Measurements from ENCODE around the gene MUSTN1. TPM values are rescaled to one million over a fixed set of nuclear protein-coding genes. Genes with fewer than 3 reads are reported as not detected.

The MUSTN1 gene
- total and polyA plus RNA-seq, 2 of the 13 experiments (the other 11 are each of a cell fraction or from before 2014, with no cell fraction given), result 0.84 to 1.4 TPM

GRCh38 chr3:52845691-52846431, 11.0 kb upstream of the MUSTN1 start (continued):
- TF ChIP-seq ZNF577 (CRISPR knock-in tag; IDR thresholded peaks at IDR 0.05; ENCODE audit: borderline replicate concordance, low read depth) (no peak), SP5 (CRISPR knock-in tag; IDR thresholded peaks at IDR 0.05; ENCODE audit: borderline replicate concordance, low read depth) (no peak), FOSL1 (CRISPR knock-in tag; IDR thresholded peaks at IDR 0.05; ENCODE audit: borderline replicate concordance) (no peak), ZNF350 (CRISPR knock-in tag; IDR thresholded peaks at IDR 0.05; ENCODE audit: borderline replicate concordance, low read depth) (0 out of 2 replicates have a peak, but pooled peaks have one; percentile 4), PAWR (CRISPR knock-in tag; IDR thresholded peaks at IDR 0.05; ENCODE audit: borderline replicate concordance) (no peak), ZNF20 (CRISPR knock-in tag; IDR thresholded peaks at IDR 0.05) (no peak), RFX5 (IDR thresholded peaks at IDR 0.05; ENCODE audit: low read depth, low read length) (no peak), ERF (CRISPR knock-in tag; IDR thresholded peaks at IDR 0.05) (no peak), SOX5 (CRISPR knock-in tag; IDR thresholded peaks at IDR 0.05; ENCODE audit: borderline replicate concordance) (no peak), ZNF597 (CRISPR knock-in tag; IDR thresholded peaks at IDR 0.05) (no peak), SRSF4 (IDR thresholded peaks at IDR 0.05; ENCODE audit: low read depth, low read length, poor library complexity, severe bottlenecking) (no peak), ZNF891 (CRISPR knock-in tag; IDR thresholded peaks at IDR 0.05) (no peak)
- TF ChIP-seq, protein P1, sequence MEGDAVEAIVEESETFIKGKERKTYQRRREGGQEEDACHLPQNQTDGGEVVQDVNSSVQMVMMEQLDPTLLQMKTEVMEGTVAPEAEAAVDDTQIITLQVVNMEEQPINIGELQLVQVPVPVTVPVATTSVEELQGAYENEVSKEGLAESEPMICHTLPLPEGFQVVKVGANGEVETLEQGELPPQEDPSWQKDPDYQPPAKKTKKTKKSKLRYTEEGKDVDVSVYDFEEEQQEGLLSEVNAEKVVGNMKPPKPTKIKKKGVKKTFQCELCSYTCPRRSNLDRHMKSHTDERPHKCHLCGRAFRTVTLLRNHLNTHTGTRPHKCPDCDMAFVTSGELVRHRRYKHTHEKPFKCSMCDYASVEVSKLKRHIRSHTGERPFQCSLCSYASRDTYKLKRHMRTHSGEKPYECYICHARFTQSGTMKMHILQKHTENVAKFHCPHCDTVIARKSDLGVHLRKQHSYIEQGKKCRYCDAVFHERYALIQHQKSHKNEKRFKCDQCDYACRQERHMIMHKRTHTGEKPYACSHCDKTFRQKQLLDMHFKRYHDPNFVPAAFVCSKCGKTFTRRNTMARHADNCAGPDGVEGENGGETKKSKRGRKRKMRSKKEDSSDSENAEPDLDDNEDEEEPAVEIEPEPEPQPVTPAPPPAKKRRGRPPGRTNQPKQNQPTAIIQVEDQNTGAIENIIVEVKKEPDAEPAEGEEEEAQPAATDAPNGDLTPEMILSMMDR (CRISPR knock-in tag; IDR thresholded peaks at IDR 0.05), result peak; percentile 33; the same call in 1 of the 2 replicates
- TF ChIP-seq, protein P2, sequence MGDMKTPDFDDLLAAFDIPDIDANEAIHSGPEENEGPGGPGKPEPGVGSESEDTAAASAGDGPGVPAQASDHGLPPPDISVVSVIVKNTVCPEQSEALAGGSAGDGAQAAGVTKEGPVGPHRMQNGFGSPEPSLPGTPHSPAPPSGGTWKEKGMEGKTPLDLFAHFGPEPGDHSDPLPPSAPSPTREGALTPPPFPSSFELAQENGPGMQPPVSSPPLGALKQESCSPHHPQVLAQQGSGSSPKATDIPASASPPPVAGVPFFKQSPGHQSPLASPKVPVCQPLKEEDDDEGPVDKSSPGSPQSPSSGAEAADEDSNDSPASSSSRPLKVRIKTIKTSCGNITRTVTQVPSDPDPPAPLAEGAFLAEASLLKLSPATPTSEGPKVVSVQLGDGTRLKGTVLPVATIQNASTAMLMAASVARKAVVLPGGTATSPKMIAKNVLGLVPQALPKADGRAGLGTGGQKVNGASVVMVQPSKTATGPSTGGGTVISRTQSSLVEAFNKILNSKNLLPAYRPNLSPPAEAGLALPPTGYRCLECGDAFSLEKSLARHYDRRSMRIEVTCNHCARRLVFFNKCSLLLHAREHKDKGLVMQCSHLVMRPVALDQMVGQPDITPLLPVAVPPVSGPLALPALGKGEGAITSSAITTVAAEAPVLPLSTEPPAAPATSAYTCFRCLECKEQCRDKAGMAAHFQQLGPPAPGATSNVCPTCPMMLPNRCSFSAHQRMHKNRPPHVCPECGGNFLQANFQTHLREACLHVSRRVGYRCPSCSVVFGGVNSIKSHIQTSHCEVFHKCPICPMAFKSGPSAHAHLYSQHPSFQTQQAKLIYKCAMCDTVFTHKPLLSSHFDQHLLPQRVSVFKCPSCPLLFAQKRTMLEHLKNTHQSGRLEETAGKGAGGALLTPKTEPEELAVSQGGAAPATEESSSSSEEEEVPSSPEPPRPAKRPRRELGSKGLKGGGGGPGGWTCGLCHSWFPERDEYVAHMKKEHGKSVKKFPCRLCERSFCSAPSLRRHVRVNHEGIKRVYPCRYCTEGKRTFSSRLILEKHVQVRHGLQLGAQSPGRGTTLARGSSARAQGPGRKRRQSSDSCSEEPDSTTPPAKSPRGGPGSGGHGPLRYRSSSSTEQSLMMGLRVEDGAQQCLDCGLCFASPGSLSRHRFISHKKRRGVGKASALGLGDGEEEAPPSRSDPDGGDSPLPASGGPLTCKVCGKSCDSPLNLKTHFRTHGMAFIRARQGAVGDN (CRISPR knock-in tag; IDR thresholded peaks at IDR 0.05), result 0 out of 2 replicates have a peak, but pooled peaks have one; percentile 3
